GM19240 (cell line): ENCODE results near the gene PRCC.

Experiments
- DNase-seq: peaks from one replicate; pipeline ENCODE4 v3.0.0; 2011; ENCODE audit warnings: low spot score; ENCODE audit not compliant: insufficient read length

PRCC gene

GRCh38 chr1:156840898-156841279, 73.6 kb downstream of the PRCC start:
- no peak for DNase-seq

- DNase-seq = no peak
Observed at GRCh38 chr1:156841295-156841855, 74.0 kb downstream of the PRCC start.

GRCh38 chr1:156842618-156843300, 75.4 kb downstream of the PRCC start:
- no peak for DNase-seq

GRCh38 chr1:156844102-156844501, 76.8 kb downstream of the PRCC start:
- no peak for DNase-seq

- no peak for DNase-seq
Observed at GRCh38 chr1:156844638-156845037, 77.3 kb downstream of the PRCC start.

GRCh38 chr1:156845055-156845952, 78.0 kb downstream of the PRCC start:
- DNase-seq = no peak

GRCh38 chr1:156845953-156846545, 78.7 kb downstream of the PRCC start:
- no peak for DNase-seq

GRCh38 chr1:156846643-156847042, 79.3 kb downstream of the PRCC start:
- no peak for DNase-seq

- DNase-seq = no peak
Observed at GRCh38 chr1:156847591-156848460, 80.5 kb downstream of the PRCC start.

- no peak for DNase-seq
Observed at GRCh38 chr1:156848461-156849150, 81.3 kb downstream of the PRCC start.

GRCh38 chr1:156849151-156849496, 81.8 kb downstream of the PRCC start:
- DNase-seq = no peak
